ENCODE data around the gene TSPAN5.

DNA sequence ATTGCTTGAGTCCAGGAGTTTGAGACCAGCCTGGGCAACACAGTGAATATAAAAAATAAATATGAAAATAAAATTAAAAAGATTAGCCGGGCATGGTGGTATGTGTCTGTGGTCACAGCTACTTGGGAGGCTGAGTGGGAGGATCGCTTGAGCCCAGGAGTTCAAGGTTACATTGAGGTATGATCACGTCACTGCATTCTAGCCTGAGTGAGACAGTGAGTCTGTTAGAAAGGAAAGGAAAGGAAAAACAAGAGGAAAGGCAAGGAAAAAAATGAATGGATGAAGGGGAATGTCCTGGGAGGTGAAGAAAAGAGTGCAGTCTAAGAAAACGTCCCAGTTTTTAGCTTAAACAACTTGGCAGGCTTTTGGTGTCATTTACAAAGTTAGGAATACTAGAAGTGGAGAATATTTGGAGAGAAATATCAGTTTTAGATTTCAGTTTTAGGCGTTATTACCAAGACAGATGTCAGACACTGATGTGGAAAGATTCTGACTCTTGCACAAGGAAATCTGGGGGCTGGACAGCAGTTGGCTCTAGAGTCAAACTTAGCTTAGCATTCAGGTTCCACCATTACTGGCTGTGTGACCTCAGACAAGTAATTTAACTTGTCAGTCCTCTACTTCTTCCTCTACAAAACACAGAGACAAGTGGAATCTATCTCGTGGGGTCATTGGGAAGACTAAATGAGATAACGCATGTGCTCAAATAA is 139.0 kb downstream of the TSPAN5 start:
- TF ChIP-seq CTCF (IDR thresholded peaks at IDR 0.05) (no peak), POLR2A (IDR thresholded peaks at IDR 0.05) (no peak)
